Occipital lobe (tissue), 2 donors: Measurements from ENCODE around the gene PLEKHJ1. TPM values are rescaled to one million over a fixed set of nuclear protein-coding genes. Genes with fewer than 3 reads are reported as not detected.

ENCODE experiments used
- DNase-seq: peaks from one replicate; lab custom pipeline; 2025; lab: John Stamatoyannopoulos, UW
- total RNA-seq: library from RNA; depleted of rRNA; stranded (reverse); fragments of >200 nt; gene quantifications from one replicate; pipeline ENCODE4 v1.2.3, GENCODE V29; 2014

The PLEKHJ1 gene
- total RNA-seq, 1 donor from 2014 or later: 35.7 TPM

DNA sequence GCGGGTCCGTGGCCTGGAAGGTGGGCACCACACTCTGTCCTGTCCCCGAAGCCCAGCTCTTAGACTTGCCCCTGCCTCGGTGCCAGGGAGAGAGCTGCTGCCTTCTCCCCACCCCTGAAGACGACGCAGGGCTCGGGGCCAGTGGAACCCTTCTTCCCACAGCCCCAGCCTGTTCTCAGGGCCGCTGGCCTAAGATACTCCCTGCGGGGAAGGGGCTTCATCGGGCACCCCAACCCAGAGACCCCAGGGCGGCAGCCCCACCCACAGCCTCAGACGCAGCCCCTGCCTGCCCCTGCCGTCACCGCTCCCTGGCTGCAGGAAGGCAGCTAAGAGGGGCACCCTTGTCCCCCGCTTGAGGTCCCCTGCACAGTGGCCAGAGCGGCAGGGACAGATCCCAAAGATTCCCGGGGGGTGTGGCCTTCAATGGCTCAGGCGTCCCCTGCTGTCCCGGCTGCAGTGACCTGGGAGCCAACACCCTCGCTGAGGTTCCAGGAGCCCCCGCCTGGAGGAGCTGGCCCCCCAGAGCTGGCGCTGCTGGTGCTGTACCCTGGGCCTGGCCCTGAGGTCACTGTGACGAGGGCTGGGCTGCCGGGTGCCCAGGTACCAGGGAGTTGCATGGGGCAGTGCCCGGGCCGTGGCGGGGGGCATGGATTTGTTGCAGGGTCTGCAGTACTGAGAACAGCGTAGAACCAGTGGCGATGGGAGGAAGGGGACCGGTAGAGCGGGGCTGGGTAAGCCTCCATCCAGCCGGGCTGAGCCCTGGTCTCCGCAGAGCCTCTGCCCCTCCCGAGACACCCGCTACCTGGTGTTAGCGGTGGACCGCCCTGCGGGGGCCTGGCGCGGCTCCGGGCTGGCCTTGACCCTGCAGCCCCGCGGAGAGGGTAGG, 14.0 kb upstream of the PLEKHJ1 start:
- no peak for DNase-seq

DNA sequence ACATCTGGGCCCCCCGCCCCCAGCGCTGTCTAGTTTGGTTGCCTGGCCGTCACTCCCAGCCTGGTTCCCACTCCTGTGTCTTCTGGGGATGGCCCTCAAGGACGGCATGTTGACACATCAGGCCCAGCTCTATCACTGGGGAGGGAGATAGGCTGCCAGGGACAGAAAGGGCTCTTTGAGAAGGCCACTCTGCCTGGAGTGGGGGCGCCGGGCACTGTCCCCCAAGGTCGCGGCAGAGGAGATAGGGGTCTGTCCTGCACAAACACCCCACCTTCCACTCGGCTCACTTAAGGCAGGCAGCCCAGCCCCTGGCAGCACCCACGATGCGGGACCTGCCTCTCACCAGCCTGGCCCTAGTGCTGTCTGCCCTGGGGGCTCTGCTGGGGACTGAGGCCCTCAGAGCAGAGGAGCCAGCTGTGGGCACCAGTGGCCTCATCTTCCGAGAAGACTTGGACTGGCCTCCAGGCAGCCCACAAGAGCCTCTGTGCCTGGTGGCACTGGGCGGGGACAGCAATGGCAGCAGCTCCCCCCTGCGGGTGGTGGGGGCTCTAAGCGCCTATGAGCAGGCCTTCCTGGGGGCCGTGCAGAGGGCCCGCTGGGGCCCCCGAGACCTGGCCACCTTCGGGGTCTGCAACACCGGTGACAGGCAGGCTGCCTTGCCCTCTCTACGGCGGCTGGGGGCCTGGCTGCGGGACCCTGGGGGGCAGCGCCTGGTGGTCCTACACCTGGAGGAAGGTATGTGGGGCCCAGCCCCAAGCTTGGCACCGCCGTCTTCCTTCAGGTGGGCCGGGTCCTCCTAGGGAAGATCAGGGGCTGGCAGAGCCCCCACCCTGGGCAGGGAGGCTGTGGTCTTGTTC, 13.1 kb upstream of the PLEKHJ1 start, which contains the start of gene AMH:
AMH (plus strand) TSS at position 314 of the 857 bp plus-strand sequence; CDS start at position 324, 10 bp downstream.
- no peak for DNase-seq

DNA sequence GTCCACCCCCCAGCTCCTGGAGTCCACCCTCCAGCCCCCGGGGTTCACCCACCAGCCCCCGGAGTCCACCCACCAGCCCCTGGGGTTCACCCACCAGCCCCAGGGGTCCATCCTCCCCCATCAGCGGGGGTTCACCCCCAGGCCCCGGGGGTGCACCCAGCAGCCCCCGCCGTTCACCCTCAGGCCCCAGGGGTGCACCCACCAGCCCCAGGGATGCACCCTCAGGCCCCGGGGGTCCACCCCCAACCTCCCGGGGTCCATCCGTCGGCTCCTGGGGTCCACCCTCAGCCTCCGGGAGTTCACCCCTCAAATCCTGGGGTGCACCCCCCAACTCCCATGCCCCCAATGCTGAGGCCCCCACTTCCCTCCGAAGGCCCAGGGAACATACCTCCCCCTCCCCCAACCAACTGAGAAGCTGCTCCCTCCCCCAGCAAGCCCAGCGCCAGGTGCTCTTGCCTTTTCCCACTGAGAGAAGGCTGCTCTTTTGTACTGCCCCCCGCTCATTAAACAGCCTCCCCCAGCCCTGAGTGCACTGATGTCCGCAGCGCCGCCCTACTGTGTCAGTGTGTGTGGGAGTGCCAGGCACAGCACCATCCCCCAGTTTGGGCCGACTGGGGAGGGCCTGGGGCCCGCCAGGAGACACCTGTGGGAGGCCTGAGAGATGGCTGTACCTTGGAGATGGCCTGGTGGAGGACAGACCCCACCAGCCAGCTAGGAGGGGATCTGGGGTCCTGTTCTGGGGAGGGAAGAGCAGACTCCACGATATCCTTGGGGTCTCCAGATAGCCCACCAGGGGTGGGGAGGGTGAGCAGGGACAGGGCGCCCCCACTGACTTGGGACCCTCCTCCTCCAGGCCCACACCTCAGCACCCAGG, 12.2 kb upstream of the PLEKHJ1 start:
- no peak for DNase-seq

DNA sequence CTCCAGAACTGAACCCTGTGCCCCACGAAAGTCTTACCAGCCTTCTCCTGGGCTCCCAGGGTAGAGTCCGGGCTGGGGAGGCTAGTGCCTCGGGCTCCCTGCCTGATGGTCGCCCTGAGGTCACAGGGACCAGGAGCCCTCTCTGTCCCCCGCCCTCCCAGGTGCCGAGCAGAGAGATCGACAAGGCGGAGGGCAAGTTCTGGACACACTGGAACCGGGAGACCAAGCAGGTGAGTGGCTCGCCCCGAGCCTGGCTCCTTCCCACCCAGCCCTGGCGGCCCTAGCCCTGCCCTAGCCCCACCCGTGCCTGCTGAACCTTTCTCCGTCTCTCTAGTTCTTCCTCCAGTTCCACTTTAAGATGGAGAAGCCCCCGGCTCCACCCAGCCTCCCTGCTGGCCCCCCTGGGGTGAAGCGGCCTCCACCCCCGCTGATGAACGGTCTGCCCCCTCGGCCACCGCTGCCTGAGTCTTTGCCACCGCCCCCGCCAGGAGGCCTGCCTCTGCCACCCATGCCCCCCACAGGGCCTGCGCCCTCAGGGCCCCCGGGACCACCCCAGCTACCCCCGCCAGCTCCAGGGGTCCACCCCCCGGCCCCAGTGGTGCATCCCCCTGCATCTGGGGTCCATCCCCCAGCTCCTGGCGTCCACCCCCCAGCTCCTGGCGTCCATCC, 11.4 kb upstream of the PLEKHJ1 start:
- DNase-seq: no peak

DNA sequence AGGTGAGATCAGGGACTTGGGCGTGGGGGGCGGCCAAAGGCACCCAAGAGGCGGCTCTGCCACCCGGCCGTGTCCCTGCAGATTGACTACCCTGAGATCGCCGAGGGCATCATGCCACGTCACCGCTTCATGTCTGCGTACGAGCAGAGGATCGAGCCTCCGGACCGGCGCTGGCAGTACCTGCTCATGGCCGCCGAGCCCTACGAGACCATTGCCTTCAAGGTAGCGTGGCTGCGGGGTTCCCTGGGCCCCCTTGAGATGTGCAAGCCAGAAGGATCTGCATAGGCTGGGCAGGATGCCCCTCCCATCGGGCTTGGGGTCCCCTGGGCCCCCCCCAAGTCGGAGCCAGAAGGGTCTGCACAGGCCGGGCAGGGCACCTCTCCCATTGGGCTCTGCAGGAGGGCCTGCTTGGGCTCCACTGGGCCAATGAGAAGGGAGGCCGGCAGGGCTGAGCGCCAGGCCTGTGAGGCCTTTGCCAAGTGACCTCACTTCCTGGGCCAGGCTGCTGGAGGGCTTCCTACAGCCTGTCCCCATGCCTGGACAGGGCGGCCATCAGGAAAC, 10.8 kb upstream of the PLEKHJ1 start:
- DNase-seq: no peak

DNA sequence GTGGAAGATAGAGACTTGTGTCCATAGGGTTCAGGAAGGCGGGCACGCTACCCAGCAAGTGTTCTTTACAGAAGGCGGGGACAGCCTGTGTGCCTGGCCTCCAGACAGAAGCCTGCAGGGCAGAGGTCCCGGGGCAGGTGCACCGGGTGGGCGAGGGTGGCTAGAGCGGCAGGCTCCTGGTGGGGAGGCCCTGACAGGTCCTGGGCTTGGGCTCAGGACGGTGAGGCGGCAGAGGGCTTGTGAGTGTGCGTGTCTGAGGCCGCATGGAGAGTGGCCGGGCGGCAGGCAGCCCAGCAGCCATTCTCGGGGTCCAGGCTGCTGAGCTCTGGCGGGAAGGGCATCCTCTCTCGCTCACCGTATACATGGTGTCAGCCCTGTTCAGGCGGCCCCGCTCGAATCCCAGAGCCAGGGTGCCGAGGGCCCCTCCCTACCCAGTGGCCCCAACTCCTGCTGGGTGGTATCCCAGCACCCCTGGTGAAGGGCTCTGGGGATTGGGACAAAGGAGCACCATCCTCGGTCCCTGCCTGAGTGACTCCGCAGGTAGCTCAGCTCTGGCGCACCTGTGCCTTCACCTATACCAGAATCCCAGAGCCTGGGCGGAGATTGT, 10.0 kb upstream of the PLEKHJ1 start:
- no peak for DNase-seq

DNA sequence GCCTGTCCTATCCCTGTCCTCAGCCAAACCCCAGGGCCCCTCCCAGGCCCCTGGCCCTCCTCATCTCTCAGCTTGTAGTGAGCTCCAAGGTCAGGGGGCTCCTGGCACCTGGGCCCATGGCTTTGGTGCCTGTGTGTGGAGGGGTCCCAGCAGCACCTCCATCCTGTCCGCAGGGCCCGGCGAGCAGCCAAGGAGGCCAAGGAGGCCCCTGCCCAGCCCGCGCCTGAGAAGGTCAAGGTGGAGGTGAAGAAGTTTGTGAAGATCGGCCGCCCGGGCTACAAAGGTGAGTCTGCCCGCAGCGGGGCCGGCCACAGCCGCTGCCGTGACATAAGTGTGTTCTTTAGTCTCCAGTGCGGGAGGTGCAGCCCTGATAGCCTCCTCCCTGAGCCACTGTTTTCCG, 9.1 kb upstream of the PLEKHJ1 start:
- no peak for DNase-seq

DNA sequence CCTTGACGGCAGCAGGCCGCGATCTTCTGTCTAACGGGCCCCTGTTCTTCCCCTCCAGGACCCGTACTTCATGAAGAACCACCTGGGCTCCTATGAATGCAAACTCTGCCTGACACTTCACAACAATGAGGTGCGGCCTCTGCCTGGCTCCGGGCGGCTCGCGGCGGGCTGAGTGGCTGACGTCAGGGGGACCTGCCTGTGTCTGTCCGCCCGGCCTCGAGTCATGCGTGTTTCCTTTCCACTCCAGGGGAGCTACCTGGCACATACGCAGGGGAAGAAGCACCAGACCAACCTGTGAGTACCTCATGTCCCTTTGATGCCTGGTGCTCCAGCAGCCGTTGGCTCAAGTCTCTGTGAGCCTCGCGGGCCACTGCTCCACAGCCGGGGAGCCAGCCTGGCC, 8.4 kb upstream of the PLEKHJ1 start:
- DNase-seq: no peak

DNA sequence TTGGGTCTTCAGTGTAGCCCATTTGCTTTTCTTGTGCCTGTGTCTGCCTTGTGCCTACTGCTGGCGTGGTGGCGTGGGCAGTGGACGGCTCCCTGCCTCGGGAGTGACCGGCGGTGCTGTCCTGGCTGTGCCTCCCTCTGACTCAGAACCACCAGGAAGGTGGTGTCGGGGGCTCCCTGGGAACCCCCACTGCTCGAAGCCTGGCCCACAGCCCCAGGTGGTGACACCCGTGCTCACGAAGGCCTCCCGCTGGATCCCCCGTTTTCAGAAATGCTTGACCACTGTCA, 7.9 kb upstream of the PLEKHJ1 start:
- DNase-seq: no peak

DNA sequence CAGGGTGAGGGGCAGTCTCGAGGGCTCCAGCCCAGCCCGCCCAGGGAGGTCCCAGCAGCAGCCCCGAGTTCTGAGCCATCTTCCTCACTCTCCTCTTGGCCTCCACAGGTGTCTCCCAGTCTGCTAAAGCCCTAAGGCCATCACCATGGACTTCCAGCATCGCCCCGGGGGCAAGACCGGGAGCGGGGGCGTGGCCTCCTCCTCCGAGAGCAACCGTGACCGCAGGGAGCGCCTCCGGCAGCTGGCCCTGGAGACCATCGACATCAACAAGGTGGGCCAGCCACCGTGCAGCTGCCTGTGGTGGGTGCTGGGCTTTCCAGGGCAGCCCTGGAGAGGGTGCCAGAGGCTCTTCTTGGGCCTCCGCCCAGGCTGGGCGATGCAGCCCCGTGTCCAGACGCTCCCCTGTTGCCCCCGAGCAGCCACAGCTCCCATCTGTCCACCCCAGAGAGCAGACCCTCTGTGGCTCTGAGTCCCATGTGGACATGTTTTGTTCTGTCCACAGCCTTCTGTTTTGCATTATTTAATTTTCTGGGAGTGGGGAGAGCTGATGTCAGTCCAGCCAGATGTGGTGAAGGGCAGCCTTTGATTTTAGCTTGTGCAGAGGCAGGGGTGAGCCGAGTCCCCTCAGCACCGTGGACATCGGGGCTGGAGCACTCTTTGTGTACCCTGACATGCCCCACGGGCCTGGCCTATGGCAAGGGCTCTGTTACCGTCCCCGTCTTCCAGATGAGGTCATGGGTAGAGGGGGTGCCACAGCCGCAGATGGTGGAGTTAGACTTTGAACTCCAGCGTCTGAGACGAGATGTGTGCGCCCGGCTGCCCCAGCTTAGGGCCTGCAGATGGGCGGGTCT, 7.4 kb upstream of the PLEKHJ1 start:
- no peak for DNase-seq

DNA sequence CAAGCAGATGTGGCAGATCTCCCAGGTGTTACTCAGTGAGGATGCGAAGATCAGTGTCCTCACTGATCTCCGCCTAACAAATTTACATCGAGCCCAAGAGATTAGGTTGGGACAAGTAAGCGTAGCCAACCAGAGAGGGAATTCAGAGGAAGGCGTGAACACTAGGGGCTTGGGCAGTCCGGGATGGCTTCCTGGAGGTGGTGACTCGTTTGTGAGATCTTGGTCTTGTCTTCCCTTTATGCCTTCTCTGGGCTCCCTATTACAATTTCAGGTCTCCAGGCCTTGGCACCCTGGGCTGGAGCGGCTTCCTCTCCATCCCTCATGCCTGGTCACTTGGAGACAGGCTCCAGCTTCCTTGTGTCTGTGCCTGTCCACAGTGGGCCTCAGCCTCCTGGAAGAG, 6.7 kb upstream of the PLEKHJ1 start:
- DNase-seq: no peak

DNA sequence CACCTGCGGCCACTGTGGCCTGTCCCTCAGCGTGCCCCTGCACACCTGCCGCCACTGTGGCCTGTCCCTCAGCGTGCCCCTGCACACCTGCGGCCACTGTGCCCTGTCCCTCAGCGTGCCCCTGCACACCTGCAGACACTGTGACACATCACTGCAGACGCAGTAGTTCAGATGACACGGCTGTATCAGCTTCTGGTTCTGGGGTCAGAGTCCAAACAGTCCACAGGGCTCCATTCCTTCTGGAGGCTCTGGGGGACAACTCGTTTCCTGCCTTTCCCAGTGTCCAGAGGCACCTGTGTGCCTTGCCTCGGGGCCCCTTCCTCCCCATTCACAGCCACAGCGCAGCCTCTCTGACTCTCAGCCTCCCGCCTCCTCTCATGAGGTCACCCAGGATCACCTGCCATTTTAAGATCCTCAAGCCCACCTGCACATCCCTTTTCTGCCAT, 6.0 kb upstream of the PLEKHJ1 start:
- DNase-seq: no peak

DNA sequence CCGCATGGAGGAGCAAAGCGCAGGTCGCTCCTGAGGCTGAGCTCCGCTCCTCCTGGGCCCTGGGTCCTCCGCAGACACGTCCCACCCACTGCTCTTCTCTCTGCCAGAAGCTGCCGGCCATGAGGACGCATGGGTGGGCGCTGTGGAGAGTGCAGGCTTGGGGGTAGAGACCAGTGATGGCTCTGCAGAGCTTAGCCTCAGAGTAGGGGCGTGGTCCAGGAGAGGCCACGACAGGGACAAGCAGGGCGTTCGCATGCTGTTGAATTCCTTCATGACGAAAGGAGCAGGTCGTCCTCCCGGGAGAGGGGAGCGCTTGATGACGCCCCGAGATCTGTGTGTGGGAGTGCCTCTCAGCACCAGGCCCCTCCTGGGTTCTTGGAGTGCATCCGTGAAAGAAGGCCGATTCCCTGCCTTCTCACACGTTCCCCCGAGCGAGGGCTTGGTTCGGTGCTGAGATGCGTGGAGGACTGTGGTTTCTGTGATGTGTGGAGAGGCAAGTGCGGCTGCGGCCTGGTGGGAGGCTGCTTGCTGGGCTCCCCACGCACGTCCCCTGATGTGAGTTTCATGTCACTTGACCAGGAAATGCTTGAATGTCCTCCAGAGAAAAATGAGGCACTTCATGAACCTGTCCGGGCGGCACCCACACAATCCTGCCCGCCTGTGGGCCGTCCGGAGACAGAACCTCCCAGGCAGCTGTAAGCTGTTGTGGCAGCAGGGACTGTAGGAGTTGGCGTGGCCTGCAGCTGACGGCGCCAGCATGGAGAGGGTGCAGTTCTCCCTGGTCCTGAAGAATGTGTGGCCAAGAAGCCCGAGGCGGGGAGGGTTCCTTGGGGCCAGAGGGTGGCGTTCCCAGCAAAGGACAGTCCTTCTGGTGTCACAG, 5.0 kb upstream of the PLEKHJ1 start:
- DNase-seq: peak; percentile 21

DNA sequence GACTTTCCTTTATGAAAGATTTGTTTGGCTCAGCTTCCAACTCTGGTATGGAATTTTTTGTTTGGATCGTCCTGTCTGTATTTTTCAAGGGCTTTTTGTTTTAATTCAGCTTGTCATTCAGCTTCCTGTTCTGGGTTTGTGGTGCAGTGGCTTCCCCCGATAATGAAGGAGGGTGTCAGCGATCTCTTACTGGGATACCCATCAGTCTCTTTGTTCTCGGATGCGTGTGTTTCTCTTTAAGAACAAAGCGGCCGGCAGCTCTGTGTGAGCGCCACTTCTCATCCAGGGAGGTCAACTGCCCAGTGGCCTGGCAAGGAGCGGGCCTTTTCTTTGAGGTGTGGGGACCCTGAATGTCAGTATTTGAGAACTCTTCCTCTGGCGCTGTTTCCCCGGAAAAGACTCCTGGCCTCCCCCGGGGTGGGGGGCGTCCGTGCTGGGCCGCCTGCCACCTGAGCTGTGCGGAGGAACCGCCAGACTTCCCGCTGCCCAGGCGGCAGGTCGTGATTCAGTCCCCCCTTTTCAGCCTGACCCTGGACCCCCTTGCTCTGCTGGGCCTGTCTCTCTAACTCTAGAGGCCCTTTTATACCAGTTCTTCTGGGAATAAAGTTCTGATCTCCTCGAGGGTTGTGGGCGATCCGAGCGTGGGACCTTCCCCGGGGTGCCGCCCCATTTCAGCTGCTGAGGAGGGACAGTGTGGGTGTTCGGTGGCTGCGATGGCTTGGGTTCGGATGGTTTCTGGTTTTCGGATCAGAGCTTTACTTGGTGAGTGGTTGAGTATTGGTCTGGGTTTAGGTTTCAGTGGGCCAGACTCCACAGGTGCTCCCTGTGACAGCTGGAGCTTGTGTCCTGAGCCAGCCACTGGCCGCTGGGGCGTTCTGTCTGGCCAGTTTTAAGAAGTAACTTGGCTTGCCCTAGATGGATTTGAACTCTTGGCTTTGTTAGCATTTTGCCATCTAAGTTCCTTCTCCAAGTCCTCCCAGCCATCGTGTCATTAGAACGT, 3.9 kb upstream of the PLEKHJ1 start:
- no peak for DNase-seq

DNA sequence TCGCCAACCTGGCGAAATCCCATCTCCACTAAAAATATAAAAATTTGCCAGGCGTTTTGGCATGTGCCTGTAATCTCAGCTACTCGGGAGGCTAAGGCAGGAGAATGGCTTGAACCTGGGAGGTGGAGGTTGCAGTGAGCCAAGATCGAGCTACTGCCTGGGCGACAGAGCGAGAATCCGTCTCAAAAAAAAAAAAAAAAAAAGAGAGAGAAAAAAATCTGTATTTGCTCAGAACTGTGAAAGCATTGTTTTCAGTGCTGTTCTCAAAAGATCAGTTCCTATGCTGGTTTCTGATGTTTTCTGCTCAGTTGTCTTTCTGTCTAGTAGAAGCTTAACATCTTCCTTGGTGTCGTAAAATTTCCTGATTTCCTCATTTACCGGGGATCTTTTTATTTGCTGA, 3.0 kb upstream of the PLEKHJ1 start:
- no peak for DNase-seq

DNA sequence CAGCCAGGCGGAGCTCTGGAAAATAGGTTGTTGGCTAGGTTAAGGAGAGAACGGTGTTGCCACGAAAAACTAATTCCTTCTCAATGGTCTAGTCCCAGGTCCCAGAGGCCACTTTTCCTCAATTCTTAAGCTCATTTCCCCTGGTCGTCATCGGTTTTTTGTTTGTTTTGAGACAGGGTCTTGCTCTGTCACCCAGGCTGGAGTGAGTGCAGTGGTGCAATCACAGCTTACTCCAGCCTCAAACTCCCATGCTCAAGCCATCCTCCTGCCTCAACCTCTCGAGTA, 1.7 kb upstream of the PLEKHJ1 start:
- DNase-seq: no peak
